Esophagus muscularis mucosa (tissue), 4 donors: ENCODE results near the gene DOCK6.

ENCODE experiments used
- CTCF ChIP-seq, 3 experiments: fragments of 200-600 bp in 2 of 3; fragments of 450-650 bp in 1 of 3; sonication (generic) in 2 of 3; IDR thresholded peaks; one replicate each; pipeline ENCODE4 v1.5.1; 2017 to 2019; ENCODE audit warnings: antibody characterized with exemption in 3 of 3, mild to moderate bottlenecking in 2 of 3, moderate library complexity in 1 of 3
- EP300 ChIP-seq: sonication (generic); formaldehyde crosslinking; IDR thresholded peaks from one replicate; pipeline ENCODE4 v1.6.1; 2017; ENCODE audit warnings: antibody characterized with exemption
- POLR2A ChIP-seq: fragments of 450-650 bp; IDR thresholded peaks from one replicate; pipeline ENCODE4 v1.6.1; 2017; ENCODE audit warnings: antibody characterized with exemption, moderate library complexity, mild to moderate bottlenecking, low read depth
- POLR2AphosphoS5 ChIP-seq, 2 donors: sonication (generic); formaldehyde crosslinking; IDR thresholded peaks; one replicate each; pipeline ENCODE4 v1.6.1; 2017; ENCODE audit warnings: antibody characterized with exemption in 2 of 2

GRCh38 chr19:11257846-11258380, 4.4 kb downstream of the DOCK6 start:
- TF ChIP-seq CTCF (IDR thresholded peaks at IDR 0.05) (no peak), POLR2A (no peak), EP300 (no peak), POLR2AphosphoS5 (IDR thresholded peaks at IDR 0.05) (no peak)
